NT2/D1 (cell line): ENCODE results near the gene KREMEN1.

Experiments used
- SUZ12 ChIP-seq: IDR thresholded peaks from 2 replicates; pipeline ENCODE4 v1.6.1; 2011; ENCODE audit not compliant: insufficient read length, insufficient read depth; ENCODE audit errors: extremely low read depth
- YY1 ChIP-seq: IDR thresholded peaks from 2 replicates; pipeline ENCODE4 v1.6.1; 2011; ENCODE audit not compliant: insufficient read length, insufficient read depth
- ZNF274 ChIP-seq: IDR thresholded peaks from 2 replicates; pipeline ENCODE4 v1.6.1; 2011; ENCODE audit warnings: mild to moderate bottlenecking, low read depth, low read length

DNA sequence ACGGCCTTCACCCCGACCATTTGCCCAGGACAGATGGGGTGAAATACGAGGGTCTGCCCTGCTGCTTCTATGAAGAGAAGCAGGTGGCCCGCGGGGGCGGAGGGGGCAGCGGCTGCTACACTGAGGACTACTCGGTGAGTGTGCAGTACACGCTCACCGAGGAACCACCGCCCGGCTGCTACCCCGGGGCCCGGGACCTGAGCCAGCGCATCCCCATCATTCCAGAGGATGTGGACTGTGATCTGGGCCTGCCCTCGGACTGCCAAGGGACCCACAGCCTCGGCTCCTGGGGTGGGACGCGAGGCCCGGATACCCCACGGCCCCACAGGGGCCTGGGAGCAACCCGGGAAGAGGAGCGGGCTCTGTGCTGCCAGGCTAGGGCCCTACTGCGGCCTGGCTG, 22.4 kb upstream of the KREMEN1 start:
- no peak for TF ChIP-seq ZNF274
- no peak for TF ChIP-seq YY1
- no peak for TF ChIP-seq SUZ12
